GM19328 (cell line): ENCODE measurements around the gene RNASEH1.

Source experiments
- ATAC-seq: cut with Tn5 transposase; IDR thresholded peaks from one replicate; pipeline ENCODE4 v1.9.1; 2021; ENCODE audit warnings: mild to moderate bottlenecking, moderate library complexity; ENCODE audit not compliant: unreplicated experiment

RNASEH1 gene

GRCh38 chr2:3563521-3563976 lies 5.4 kb upstream of the RNASEH1 start:
- peak; percentile 48 for ATAC-seq

DNA sequence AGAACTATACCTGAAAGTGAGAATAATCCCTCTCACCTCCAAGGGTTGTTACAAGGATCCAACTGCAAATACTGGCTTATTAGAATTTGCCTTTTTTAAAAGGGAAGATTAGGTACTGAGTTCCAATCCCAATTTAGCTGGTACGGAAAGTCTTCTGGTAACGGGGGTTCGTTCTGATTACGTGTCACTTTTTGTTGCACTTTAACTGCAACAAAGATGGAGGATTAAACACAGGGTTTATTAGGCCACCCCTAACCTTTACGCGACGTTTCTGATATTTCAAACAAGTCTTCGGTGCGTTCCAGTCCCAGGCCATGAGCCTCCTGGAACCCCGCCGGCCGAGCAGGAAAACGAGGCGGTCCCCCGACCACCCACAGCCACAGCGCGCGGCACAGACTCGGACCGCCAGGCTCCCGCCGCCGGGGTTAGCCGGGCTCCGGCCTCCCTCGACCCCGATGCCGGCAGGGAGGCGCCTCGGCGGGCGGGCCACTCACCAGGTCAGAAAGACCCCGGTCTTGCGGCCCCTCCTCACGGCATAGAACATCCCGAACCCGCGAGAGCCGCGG lies 411 bp downstream of the RNASEH1 start:
- peak; percentile 28 for ATAC-seq

DNA sequence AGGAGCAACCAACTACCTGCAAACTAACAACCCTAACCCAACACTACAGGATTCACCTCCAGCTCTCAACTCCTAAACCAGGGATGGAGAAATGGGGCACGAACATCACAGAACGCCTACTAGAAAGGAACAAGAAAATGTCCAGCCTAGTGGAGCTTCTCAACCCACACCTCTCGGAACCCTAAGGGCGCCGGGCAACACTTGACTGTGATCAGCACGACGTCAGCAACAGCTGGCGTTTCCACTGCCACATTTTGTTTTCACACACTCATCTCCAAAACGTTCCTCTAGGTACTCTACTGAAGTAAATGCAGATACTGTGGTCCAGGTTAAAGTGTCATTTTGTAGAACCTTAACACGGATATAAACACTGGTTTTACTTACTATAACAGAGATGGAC lies 4.2 kb downstream of the RNASEH1 start:
- ATAC-seq = no peak

GRCh38 chr2:3547915-3548314 lies 10.2 kb downstream of the RNASEH1 start:
- ATAC-seq = no peak

DNA sequence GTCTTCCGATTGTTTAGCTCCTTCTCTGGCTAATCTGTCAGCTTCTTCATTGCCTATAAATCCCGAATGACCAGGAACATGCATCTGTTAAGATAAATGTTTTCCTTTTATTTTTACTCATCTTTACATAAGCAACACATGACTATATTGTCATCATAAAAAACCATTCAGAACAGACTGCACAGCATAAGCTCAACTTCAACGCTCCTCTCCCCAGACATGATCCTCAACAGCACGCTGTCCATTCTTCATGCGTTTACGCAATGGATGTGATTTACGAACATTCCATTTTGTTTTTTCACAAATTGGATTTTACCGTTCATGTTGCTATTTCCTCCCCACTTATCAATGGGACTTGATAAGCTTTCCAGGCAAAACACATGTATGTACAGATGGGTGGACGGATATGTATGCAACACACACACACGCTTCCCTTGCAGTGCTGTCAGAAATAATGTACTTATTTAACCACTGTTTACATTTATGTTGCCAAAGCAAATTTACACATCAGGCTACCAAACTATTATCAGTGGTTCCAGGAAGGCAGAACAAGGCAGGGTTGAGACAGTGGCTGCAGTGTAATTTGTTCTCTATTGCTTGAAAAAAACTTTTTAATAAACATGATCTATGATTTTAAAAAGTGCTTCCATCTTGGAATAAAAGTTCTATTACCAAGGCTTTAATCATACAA lies 12.2 kb downstream of the RNASEH1 start:
- ATAC-seq = no peak

DNA sequence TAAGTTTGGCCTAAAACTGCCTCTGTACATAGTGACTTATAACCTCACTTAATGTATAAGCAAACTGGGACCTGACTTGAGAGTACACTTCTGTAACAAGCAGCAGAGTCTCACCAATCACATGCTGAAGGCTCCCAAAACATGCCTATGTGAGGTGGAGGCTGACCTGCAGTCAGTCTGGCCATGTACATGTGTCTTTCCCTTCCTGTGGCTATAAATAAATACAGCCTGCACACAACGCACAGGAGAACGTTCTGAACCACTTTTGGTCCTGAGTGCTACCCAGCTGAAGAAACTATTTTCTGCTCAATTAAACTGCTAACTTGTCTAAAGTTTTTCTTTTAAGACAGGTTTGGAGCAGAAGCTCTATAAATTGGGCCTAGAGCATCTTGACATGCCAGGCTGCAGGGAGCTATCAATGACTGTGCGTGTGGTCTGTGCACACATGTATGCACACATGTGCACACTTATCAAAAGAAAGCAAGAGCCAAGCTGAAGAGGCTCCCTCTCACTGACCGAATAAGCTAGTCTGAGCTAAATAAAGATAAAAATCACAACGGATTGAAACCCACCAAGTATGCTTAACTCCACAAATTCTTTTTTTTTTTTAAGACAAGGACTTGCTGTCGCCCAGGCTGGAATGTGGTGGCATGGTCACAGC lies 15.0 kb downstream of the RNASEH1 start:
- no peak for ATAC-seq

- ATAC-seq = no peak
These were observed 16.0 kb downstream of the RNASEH1 start for GRCh38 chr2:3542107-3542506.

GRCh38 chr2:3539836-3540235 lies 18.3 kb downstream of the RNASEH1 start:
- no peak for ATAC-seq

DNA sequence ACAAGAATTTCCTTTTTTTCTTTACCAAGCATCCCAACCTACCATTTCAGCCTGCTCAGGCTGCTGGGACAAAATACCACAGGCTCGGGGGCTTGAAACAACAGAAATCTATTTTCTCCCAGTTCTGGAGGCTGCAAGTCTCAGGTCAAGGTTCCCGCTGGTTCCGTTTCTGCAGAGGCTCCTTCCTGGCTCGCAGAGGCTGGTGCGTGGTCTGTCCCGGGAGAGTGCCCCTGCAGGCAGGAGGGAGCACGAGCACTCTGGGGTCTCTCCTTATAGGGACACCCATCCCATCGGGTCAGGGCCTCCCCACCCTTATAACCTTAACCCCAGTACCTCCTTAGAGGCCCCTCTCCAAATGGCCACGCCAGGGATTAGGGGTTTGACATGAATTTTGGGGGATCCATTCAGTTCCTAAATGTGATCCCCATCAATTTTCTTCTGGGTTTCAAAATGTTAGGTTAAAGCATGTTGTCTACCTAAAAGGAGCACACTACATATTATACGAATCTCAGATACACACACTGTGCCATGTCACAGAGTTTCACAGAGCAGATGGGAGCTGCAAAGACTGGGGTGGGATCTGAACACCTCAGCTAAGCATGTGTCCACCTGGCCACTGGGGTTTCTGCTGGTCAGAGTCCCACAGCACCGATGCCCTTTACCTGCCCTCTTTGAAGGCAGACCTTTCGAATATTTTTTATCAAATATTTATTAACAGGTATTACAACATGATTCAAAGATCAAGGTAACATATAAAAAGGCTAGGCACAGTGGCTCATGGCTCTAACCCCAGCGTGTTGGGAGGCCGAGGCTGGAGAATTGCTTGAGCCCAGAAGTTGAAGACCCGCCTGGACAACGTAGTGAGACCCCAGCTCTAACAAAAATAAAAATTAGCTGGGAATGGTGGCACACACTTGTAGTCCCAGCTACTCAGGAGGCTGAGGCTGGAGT lies 21.2 kb downstream of the RNASEH1 start:
- no peak for ATAC-seq

GRCh38 chr2:3535794-3536681 lies 22.1 kb downstream of the RNASEH1 start:
- no peak for ATAC-seq

GRCh38 chr2:3535467-3535793 lies 22.7 kb downstream of the RNASEH1 start:
- ATAC-seq = no peak

DNA sequence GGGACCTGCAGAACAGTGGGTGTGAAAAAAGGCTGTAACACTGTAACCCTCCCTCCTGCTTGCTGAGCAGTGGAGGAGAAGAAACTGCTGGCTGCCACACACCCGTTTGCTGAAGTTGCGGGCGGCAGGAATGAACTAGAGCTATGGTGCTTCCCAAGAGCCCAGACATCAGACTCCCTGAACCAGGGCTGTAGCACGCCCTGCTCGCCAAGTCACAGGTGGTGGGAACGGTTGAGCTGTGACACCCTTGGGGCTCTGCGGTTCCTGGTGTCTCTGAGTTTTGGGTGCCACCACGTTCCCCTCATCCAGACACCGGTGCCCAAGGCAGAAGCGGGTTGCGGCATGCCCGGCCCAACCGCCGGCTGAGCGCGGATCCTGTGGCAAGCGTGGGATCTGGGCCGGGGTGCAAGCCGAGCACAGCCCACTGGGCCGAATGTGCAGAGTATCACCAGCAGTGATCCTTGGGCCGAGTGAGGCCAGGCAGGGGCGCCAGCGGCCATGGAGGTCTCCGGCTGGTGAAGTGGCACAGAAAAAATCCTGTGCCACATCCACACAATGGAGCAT lies 23.8 kb downstream of the RNASEH1 start:
- ATAC-seq = no peak

DNA sequence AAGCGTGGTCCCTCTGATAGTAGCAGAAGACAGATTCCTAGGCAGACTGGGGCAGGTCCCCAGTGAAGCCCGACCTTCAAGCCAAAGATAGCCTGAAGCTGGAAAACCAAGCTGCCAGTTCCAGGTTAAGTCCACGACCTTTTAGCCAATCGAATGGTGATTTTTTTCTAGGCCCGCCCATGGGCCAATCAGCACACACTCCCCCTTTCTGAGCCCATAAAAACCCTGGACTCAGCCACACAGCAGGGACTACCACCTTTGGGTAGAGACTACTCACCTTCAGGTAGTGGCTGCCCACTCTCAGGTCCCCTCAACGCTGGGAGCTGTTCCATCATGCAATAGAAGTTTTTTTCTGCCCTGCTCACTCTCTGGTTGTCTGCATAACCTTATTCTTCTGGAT lies 24.3 kb downstream of the RNASEH1 start:
- no peak for ATAC-seq

DNA sequence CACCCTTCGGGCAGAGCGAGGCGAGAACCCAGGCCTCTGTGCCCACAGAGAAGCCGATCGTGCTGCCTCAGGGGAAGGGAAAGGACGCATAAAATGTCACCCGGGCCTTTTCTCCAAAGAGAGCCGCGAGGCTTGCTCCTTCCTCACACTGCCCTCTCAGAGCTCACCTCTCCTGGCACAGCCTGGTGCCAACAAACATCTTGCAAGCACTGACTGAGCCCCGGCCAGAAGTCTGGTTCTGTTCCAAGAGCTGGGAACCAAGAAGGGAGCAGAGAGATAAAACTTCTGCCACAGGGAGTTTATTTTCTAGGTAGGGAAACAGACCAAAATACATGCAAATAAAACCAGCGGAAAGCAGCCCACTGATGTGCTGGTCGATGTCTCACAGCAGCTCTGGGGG lies 25.2 kb downstream of the RNASEH1 start:
- ATAC-seq = no peak

- ATAC-seq = no peak
These were observed 28.7 kb downstream of the RNASEH1 start for GRCh38 chr2:3529316-3530025.

GRCh38 chr2:3527886-3528785 lies 30.0 kb downstream of the RNASEH1 start:
- no peak for ATAC-seq

GRCh38 chr2:3526871-3527270 lies 31.3 kb downstream of the RNASEH1 start:
- no peak for ATAC-seq

DNA sequence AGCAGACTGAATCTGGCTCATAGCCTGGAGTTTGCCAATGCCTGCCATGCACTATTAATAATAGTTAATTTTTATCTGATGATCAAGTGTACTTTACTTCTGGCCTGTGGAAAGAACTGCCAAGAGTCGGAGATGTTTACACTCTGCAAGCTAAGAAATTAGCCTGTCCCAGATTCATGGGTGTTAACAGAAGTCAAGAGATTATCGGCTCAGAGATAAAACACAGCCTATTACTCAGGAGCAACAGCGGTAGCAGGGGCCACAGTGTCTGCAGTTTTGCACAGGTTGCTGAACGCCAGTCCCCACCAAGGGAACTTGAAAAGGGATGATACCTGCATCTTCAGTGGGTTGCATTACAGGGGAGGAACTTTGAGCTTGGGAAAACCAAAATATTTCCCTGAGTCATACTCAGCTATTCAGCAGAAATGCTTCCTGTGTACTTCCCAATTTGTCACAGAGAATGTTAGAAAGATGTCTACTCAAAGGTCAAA lies 34.5 kb downstream of the RNASEH1 start:
- ATAC-seq = no peak
